A549 (cell line): ENCODE measurements around the gene TUBB2A. TPM values are rescaled to one million over a fixed set of nuclear protein-coding genes. Genes with fewer than 3 reads are reported as not detected.

Experiments
- ATAC-seq, 2 experiments: fragments of 200-7000 bp in 1 of 2; fragments of >200 bp in 1 of 2; cut with Nextera tagmentation in 1 of 2; cut with Tn5 transposase in 1 of 2; 3 replicates each; pipeline versions ENCODE4 v1.8.0 to v1.9.1; 2018 to 2020; ENCODE audit warnings: mild to moderate bottlenecking in 1 of 2, moderate library complexity in 1 of 2
- CTCF ChIA-PET: fragments of 300-600 bp; sonication (Branson Sonifier 250); formaldehyde crosslinking; extraction: SDS; loops from one replicate; lab custom pipeline; 2021; ENCODE audit warnings: antibody characterized with exemption, inconsistent platforms; lab: Yijun Ruan, JAX
- POLR2A ChIA-PET: fragments of 350-600 bp; formaldehyde crosslinking; extraction: SDS; loops from one replicate; lab custom pipeline; 2021; ENCODE audit warnings: antibody characterized with exemption, inconsistent platforms; lab: Yijun Ruan, JAX
- DNase-seq, 2 experiments: peaks; one replicate each; pipeline versions ENCODE4 v3.0.0 to v3.0.0-alpha.2; 2011 to 2016; ENCODE audit warnings: low read depth in 1 of 2, low spot score in 1 of 2
- FAIRE-seq: peaks from 2 replicates; lab custom pipeline; 2011; peaks lifted over from hg19 to GRCh38; lab: Jason Lieb, UNC
- H3K27ac ChIP-seq, 2 experiments: fragments of >200 bp; sonication (Bioruptor Twin); formaldehyde crosslinking; 3 replicates each; pipeline ENCODE4 v1.5.1; 2016 to 2017
- H3K4me1 ChIP-seq: fragments of >200 bp; sonication (Bioruptor Twin); formaldehyde crosslinking; 3 replicates; pipeline ENCODE4 v1.6.1; 2016
- H3K4me2 ChIP-seq: fragments of >200 bp; sonication (Bioruptor Twin); formaldehyde crosslinking; 3 replicates; pipeline ENCODE4 v1.6.1; 2016
- H3K4me3 ChIP-seq: fragments of >200 bp; sonication (Bioruptor Twin); formaldehyde crosslinking; 3 replicates; pipeline ENCODE4 v1.5.1; 2016
- H3K9me3 ChIP-seq: fragments of >200 bp; sonication (Bioruptor Twin); formaldehyde crosslinking; 3 replicates; pipeline ENCODE4 v1.6.1; 2016
- BHLHE40 ChIP-seq: IDR thresholded peaks from 2 replicates; pipeline ENCODE4 v1.6.1; 2012; ENCODE audit warnings: low read depth, low read length, inconsistent platforms
- CEBPB ChIP-seq, 2 experiments: fragments of >200 bp in 1 of 2; sonication (Bioruptor Twin) in 1 of 2; formaldehyde crosslinking in 1 of 2; IDR thresholded peaks; 2 replicates each; pipeline ENCODE4 v1.6.1; 2012 to 2016
- EHF ChIP-seq: fragments of 250-450 bp; sonication (Bioruptor Pico); IDR thresholded peaks from 2 replicates; pipeline ENCODE4 v1.5.0; 2020; ENCODE audit warnings: mild to moderate bottlenecking
- EHMT2 ChIP-seq: fragments of 200-600 bp; sonication (generic); IDR thresholded peaks from 2 replicates; pipeline ENCODE4 v1.6.1; 2016; ENCODE audit warnings: antibody characterized with exemption, low read depth, mild to moderate bottlenecking, moderate library complexity
- FOSB ChIP-seq: fragments of 250-450 bp; sonication (Bioruptor Pico); IDR thresholded peaks from 2 replicates; pipeline ENCODE4 v1.5.0; 2020; ENCODE audit warnings: mild to moderate bottlenecking, moderate library complexity
- GATA3 ChIP-seq: IDR thresholded peaks from 2 replicates; pipeline ENCODE4 v1.6.1; 2012; ENCODE audit warnings: borderline replicate concordance
- HES2 ChIP-seq: fragments of >200 bp; sonication (Bioruptor Twin); formaldehyde crosslinking; IDR thresholded peaks from 2 replicates; pipeline ENCODE4 v1.6.1; 2016
- HOXB13 ChIP-seq: fragments of 250-450 bp; sonication (Bioruptor Pico); IDR thresholded peaks from 2 replicates; pipeline ENCODE4 v1.5.0; 2020; ENCODE audit warnings: low read depth, mild to moderate bottlenecking, moderate library complexity
- JUNB ChIP-seq: fragments of >200 bp; sonication (Bioruptor Twin); formaldehyde crosslinking; IDR thresholded peaks from 2 replicates; pipeline ENCODE4 v1.6.1; 2016
- KDM1A ChIP-seq: fragments of 200-600 bp; sonication (generic); IDR thresholded peaks from 2 replicates; pipeline ENCODE4 v1.6.1; 2016; ENCODE audit warnings: low read depth, mild to moderate bottlenecking
- KDM5A ChIP-seq: fragments of 200-600 bp; sonication (generic); IDR thresholded peaks from 2 replicates; pipeline ENCODE4 v1.6.1; 2016; ENCODE audit warnings: antibody characterized with exemption, mild to moderate bottlenecking
- MAFK ChIP-seq: fragments of 450-650 bp; IDR thresholded peaks from 2 replicates; pipeline ENCODE4 v1.6.1; 2014; ENCODE audit not compliant: partially characterized antibody
- MAZ ChIP-seq: fragments of 150-350 bp; IDR thresholded peaks from 2 replicates; pipeline ENCODE4 v1.6.1; 2014; ENCODE audit warnings: antibody characterized with exemption, low read depth, low read length, borderline replicate concordance
- NFE2L2 ChIP-seq: fragments of 150-350 bp; conservative IDR thresholded peaks from 2 replicates; pipeline ENCODE4 v1.6.1; 2014; ENCODE audit warnings: low read length
- PHF8 ChIP-seq: fragments of 200-600 bp; sonication (generic); IDR thresholded peaks from 2 replicates; pipeline ENCODE4 v1.6.1; 2016; ENCODE audit warnings: low read depth, mild to moderate bottlenecking, antibody characterized with exemption, moderate library complexity, borderline replicate concordance
- RCOR1 ChIP-seq: fragments of 150-350 bp; IDR thresholded peaks from 2 replicates; pipeline ENCODE4 v1.6.1; 2014; ENCODE audit warnings: antibody characterized with exemption, low read length, low read depth
- TP53 ChIP-seq: fragments of 250-450 bp; sonication (Bioruptor Pico); IDR thresholded peaks from 2 replicates; pipeline ENCODE4 v1.5.0; 2021; ENCODE audit warnings: mild to moderate bottlenecking, moderate library complexity
- ZNF302 ChIP-seq: fragments of 250-450 bp; sonication (Bioruptor Pico); IDR thresholded peaks from 2 replicates; pipeline ENCODE4 v1.9.0; 2021; ENCODE audit warnings: inconsistent platforms, mild to moderate bottlenecking, moderate library complexity
- ZSCAN20 ChIP-seq: fragments of 250-450 bp; sonication (Bioruptor Pico); IDR thresholded peaks from 2 replicates; pipeline ENCODE4 v1.8.0; 2022; ENCODE audit warnings: mild to moderate bottlenecking, moderate library complexity
- WGBS: methylation state at CpG from one replicate; pipeline ENCODE4 v1.1.6; 2017; ENCODE audit errors: missing lambda C conversion rate; 5-methylcytosine and 5-hydroxymethylcytosine counted together
- polyA plus RNA-seq, 4 experiments: library from polyadenylated mRNA; depleted of rRNA in 3 of 4; stranded (reverse); fragments of >200 nt; fragmentation: RNase III in 1 of 4; extraction: RNeasy Plus Mini Kit Qiagen cat#74134 plus additional on column Dnase treatment in 1 of 4; gene quantifications; 2 replicates in 3 of 4; 3 replicates in 1 of 4; pipeline ENCODE4 v1.2.3, GENCODE V29; 2011 to 2017

TUBB2A gene
- polyA plus RNA-seq, 2 of the 4 experiments (the other 2 are of a cell fraction): 23.9 to 47.4 TPM

- CTCF ChIA-PET: interaction anchor here (1.2 kb wide), 1 partner anchor 11 kb away, joined by 3 read pairs; no protein-coding TSS in a partner anchor
- POLR2A ChIA-PET: no interaction called here
- ATAC-seq: no peak
These were observed 43.0 kb downstream of the TUBB2A start for GRCh38 chr6:3114377-3114776.

GRCh38 chr6:3109761-3110160 lies 47.6 kb downstream of the TUBB2A start:
- TF ChIP-seq ZNF302 (no peak), FOSB (CRISPR knock-in tag) (no peak), JUNB (no peak), ZSCAN20 (CRISPR knock-in tag) (no peak), MAZ (no peak), RCOR1 (no peak), EHF (no peak), BHLHE40 (no peak), GATA3 (no peak)
- ATAC-seq: no peak
- POLR2A ChIA-PET: no interaction called here

More at GRCh38 chr6:3114377-3114776, 43.0 kb downstream of the TUBB2A start:
- TF ChIP-seq EHMT2 (no peak), KDM1A (no peak), KDM5A (no peak), NFE2L2 (no peak)
- TF ChIP-seq, all 56 proteins: peak for 0
- Histone ChIP-seq H3K4me2 (no peak overlapping the region), H3K9me3 (no peaks in the 10 kb centered on the region), H3K27ac (no peak overlapping the region), H3K4me1 (peaks cover 6% of the 10 kb centered on the region; the same call in 2 of the 3 replicates), H3K4me3 (no peak overlapping the region)
- 96% methylated on average over 5 of the region's 6 CpGs for WGBS
- no peak for FAIRE-seq
- DNase-seq: no peak

GRCh38 chr6:3108746-3109414 lies 48.5 kb downstream of the TUBB2A start:
- CTCF ChIA-PET: interaction anchor here (0.9 to 1.4 kb wide), 3 partner anchors 17 to 24 kb away, joined by 3 read pairs; no protein-coding TSS in a partner anchor
- no peak for TF ChIP-seq EHMT2
- no peak for TF ChIP-seq MAZ
- no peak for TF ChIP-seq KDM1A
- no peak for TF ChIP-seq HES2
- no peak for TF ChIP-seq JUNB
- no peak for TF ChIP-seq CEBPB (IDR thresholded peaks at IDR 0.05)
- TF ChIP-seq PHF8: no peak
- TF ChIP-seq MAFK: no peak
- TF ChIP-seq HOXB13 (CRISPR knock-in tag): no peak
- no peak for TF ChIP-seq TP53 (CRISPR knock-in tag)

More at GRCh38 chr6:3109761-3110160, 47.6 kb downstream of the TUBB2A start:
- Histone ChIP-seq H3K27ac (no peak overlapping the region), H3K4me3 (no peak overlapping the region), H3K4me2 (no peak overlapping the region), H3K4me1 (no peaks in the 10 kb centered on the region), H3K9me3 (no peaks in the 10 kb centered on the region)
- FAIRE-seq: no peak
- 89% methylated on average over 3 of the region's 3 CpGs for WGBS
- CTCF ChIA-PET: interaction anchor here (0.9 to 1.4 kb wide), 2 partner anchors 16 to 25 kb away, joined by 3 read pairs; no protein-coding TSS in a partner anchor
- DNase-seq: no peak

More at GRCh38 chr6:3108746-3109414, 48.5 kb downstream of the TUBB2A start:
- H3K4me2 ChIP-seq: no peak overlapping the region
- POLR2A ChIA-PET: interaction anchor here (1.5 kb wide), 1 partner anchor 10 kb away, joined by 4 read pairs; the partner anchor contains the start of gene BPHL
- H3K27ac ChIP-seq: no peak overlapping the region
- H3K9me3 ChIP-seq: no peaks in the 10 kb centered on the region
- WGBS: 91% methylated on average over 10 of the region's 10 CpGs
- FAIRE-seq (no peak), DNase-seq (no peak), ATAC-seq (no peak; a peak in 1 of 6 replicates)
- no peaks in the 10 kb centered on the region for H3K4me1 ChIP-seq
- H3K4me3 ChIP-seq: no peak overlapping the region

Other genes with a start within 250 kb of the TUBB2A start
- gene SERPINB6, start 186.0 kb downstream of the TUBB2A start, polyA plus RNA-seq (2011; rRNA removed): 107 and 126 TPM in 2 replicates
- gene SERPINB6, start 186.0 kb downstream of the TUBB2A start, polyA plus RNA-seq (2017; fragmentation: RNase III; extraction: RNeasy Plus Mini Kit Qiagen cat#74134 plus additional on column Dnase treatment): 98.5 to 107 TPM (median 104 TPM) in 3 replicates
- 77.0 and 86.5 TPM in 2 replicates for gene NQO2, start 157.7 kb downstream of the TUBB2A start, polyA plus RNA-seq (2011; rRNA removed)
- gene NQO2, start 157.7 kb downstream of the TUBB2A start, polyA plus RNA-seq (2017; fragmentation: RNase III; extraction: RNeasy Plus Mini Kit Qiagen cat#74134 plus additional on column Dnase treatment): 61.3 to 70.6 TPM (median 67.2 TPM) in 3 replicates
- 13.5 and 14.3 TPM in 2 replicates for gene RIPK1, start 89.0 kb downstream of the TUBB2A start, polyA plus RNA-seq (2011; rRNA removed)
- 10.4 to 12.2 TPM (median 10.6 TPM) in 3 replicates for gene RIPK1, start 89.0 kb downstream of the TUBB2A start, polyA plus RNA-seq (2017; fragmentation: RNase III; extraction: RNeasy Plus Mini Kit Qiagen cat#74134 plus additional on column Dnase treatment)
- 25.4 and 25.5 TPM in 2 replicates for gene BPHL, start 38.8 kb downstream of the TUBB2A start, polyA plus RNA-seq (2011; rRNA removed)
- 14.9 to 18.7 TPM (median 16.5 TPM) in 3 replicates for gene BPHL, start 38.8 kb downstream of the TUBB2A start, polyA plus RNA-seq (2017; fragmentation: RNase III; extraction: RNeasy Plus Mini Kit Qiagen cat#74134 plus additional on column Dnase treatment)
- gene TUBB2B, start 70.1 kb upstream of the TUBB2A start, polyA plus RNA-seq (2011; rRNA removed): 9.0 and 10.8 TPM in 2 replicates
- 15.7 to 19.0 TPM (median 18.0 TPM) in 3 replicates for gene TUBB2B, start 70.1 kb upstream of the TUBB2A start, polyA plus RNA-seq (2017; fragmentation: RNase III; extraction: RNeasy Plus Mini Kit Qiagen cat#74134 plus additional on column Dnase treatment)
- 12.9 and 15.0 TPM in 2 replicates for gene PSMG4, start 101.4 kb upstream of the TUBB2A start, polyA plus RNA-seq (2011; rRNA removed)
- gene PSMG4, start 101.4 kb upstream of the TUBB2A start, polyA plus RNA-seq (2017; fragmentation: RNase III; extraction: RNeasy Plus Mini Kit Qiagen cat#74134 plus additional on column Dnase treatment): 21.9 to 24.0 TPM (median 23.1 TPM) in 3 replicates